ENCODE measurements around the gene TMEM184C.

The TMEM184C gene

GRCh38 chr4:147655639-147656038 lies 38.4 kb downstream of the TMEM184C start:
- no peak for DNase-seq (ENCODE audit: low spot score)

GRCh38 chr4:147658501-147658900 lies 41.3 kb downstream of the TMEM184C start:
- no peak for DNase-seq (ENCODE audit: low spot score)

GRCh38 chr4:147674073-147674472 lies 56.9 kb downstream of the TMEM184C start:
- no peak for DNase-seq (ENCODE audit: low spot score)

- no peak for DNase-seq (ENCODE audit: low spot score)
Measured at GRCh38 chr4:147674496-147674895, 57.3 kb downstream of the TMEM184C start.

- no peak for DNase-seq (ENCODE audit: low spot score)
Measured at GRCh38 chr4:147678106-147678505, 60.9 kb downstream of the TMEM184C start.

- DNase-seq (ENCODE audit: low spot score), result peak; percentile 11
Measured at GRCh38 chr4:147678796-147679549, 61.8 kb downstream of the TMEM184C start.

GRCh38 chr4:147682755-147683154 lies 65.6 kb downstream of the TMEM184C start:
- DNase-seq (ENCODE audit: low spot score), result no peak

GRCh38 chr4:147683188-147683591 lies 66.0 kb downstream of the TMEM184C start:
- DNase-seq (ENCODE audit: low spot score), result peak; percentile 8

- DNase-seq (ENCODE audit: low spot score), result peak; percentile 92
Measured at GRCh38 chr4:147683717-147684700, 66.8 kb downstream of the TMEM184C start, which contains the start of gene PRMT9. Gene PRMT9 (minus strand): TSS chr4:147684163. CDS start chr4:147683987, 176 bp downstream.

GRCh38 chr4:147689067-147689466 lies 71.9 kb downstream of the TMEM184C start:
- DNase-seq (ENCODE audit: low spot score), result peak; percentile 13

- DNase-seq (ENCODE audit: low spot score), result no peak
Measured at GRCh38 chr4:147691820-147692219, 74.6 kb downstream of the TMEM184C start.

- no peak for DNase-seq (ENCODE audit: low spot score)
Measured at GRCh38 chr4:147693218-147693617, 76.0 kb downstream of the TMEM184C start.

GRCh38 chr4:147696866-147697265 lies 79.7 kb downstream of the TMEM184C start:
- DNase-seq (ENCODE audit: low spot score), result no peak

- no peak for DNase-seq (ENCODE audit: low spot score)
Measured at GRCh38 chr4:147704846-147705245, 87.6 kb downstream of the TMEM184C start.

- peak; percentile 53 for DNase-seq (ENCODE audit: low spot score)
Measured at GRCh38 chr4:147707892-147708672, 90.9 kb downstream of the TMEM184C start.

- DNase-seq (ENCODE audit: low spot score), result no peak
Measured at GRCh38 chr4:147709999-147710398, 92.8 kb downstream of the TMEM184C start.

- DNase-seq (ENCODE audit: low spot score), result no peak
Measured at GRCh38 chr4:147714575-147715401, 97.6 kb downstream of the TMEM184C start.

- DNase-seq (ENCODE audit: low spot score), result no peak
Measured at GRCh38 chr4:147717878-147718277, 100.7 kb downstream of the TMEM184C start.
